Endodermal cell (in vitro differentiated cells): ENCODE data around the gene BCL2. TPM values are rescaled to one million over a fixed set of nuclear protein-coding genes. Genes with fewer than 3 reads are reported as not detected.

Source experiments
- DNase-seq: peaks from one replicate; pipeline ENCODE4 v3.0.0-alpha.2; 2017
- H3K27ac ChIP-seq: 2 replicates; pipeline ENCODE4 v1.5.1; 2013; ENCODE audit warnings: mild to moderate bottlenecking, low read depth, low read length, moderate library complexity
- H3K27me3 ChIP-seq: 2 replicates; pipeline ENCODE4 v1.6.1; 2013; ENCODE audit warnings: mild to moderate bottlenecking, low read length, moderate library complexity; ENCODE audit not compliant: insufficient read depth, control insufficient read depth, poor library complexity, severe bottlenecking
- H3K36me3 ChIP-seq: 2 replicates; pipeline ENCODE4 v1.7.0; 2013; ENCODE audit warnings: mild to moderate bottlenecking, low read length, moderate library complexity; ENCODE audit not compliant: control insufficient read depth, insufficient read depth
- H3K4me1 ChIP-seq: one replicate; pipeline ENCODE4 v1.7.0; 2013; ENCODE audit warnings: low read length; ENCODE audit not compliant: control insufficient read depth, insufficient read depth
- H3K4me3 ChIP-seq: 2 replicates; pipeline ENCODE4 v1.5.1; 2013; ENCODE audit warnings: mild to moderate bottlenecking, low read length, moderate library complexity
- H3K9ac ChIP-seq: 2 replicates; pipeline ENCODE4 v1.6.1; 2013; ENCODE audit warnings: mild to moderate bottlenecking, low read length, moderate library complexity; ENCODE audit not compliant: poor library complexity, severe bottlenecking; ENCODE audit errors: extremely low read depth
- H3K9me3 ChIP-seq: 2 replicates; pipeline ENCODE4 v1.6.1; 2013; ENCODE audit warnings: mild to moderate bottlenecking, low read length, moderate library complexity; ENCODE audit not compliant: control insufficient read depth
- H3K27ac Mint-ChIP-seq: 2 replicates; pipeline ENCODE4 v1.8.0; 2020; ENCODE audit warnings: mixed read lengths
- H3K27me3 Mint-ChIP-seq: 2 replicates; pipeline ENCODE4 v1.8.0; 2021; ENCODE audit warnings: mild to moderate bottlenecking, mixed read lengths; ENCODE audit not compliant: insufficient read depth
- H3K36me3 Mint-ChIP-seq: 2 replicates; pipeline ENCODE4 v1.8.0; 2020; ENCODE audit warnings: low read depth, mixed read lengths
- H3K4me1 Mint-ChIP-seq: 2 replicates; pipeline ENCODE4 v1.8.0; 2020; ENCODE audit warnings: mixed read lengths
- H3K4me3 Mint-ChIP-seq: 2 replicates; pipeline ENCODE4 v1.8.0; 2020; ENCODE audit warnings: mild to moderate bottlenecking, moderate library complexity, mixed read lengths
- H3K9me3 Mint-ChIP-seq: 2 replicates; pipeline ENCODE4 v1.8.0; 2020; ENCODE audit warnings: mild to moderate bottlenecking, mixed read lengths
- CTCF ChIP-seq: fragments of 200-600 bp; sonication (generic); conservative IDR thresholded peaks from 2 replicates; pipeline ENCODE4 v1.5.0; 2021; ENCODE audit warnings: antibody characterized with exemption, mild to moderate bottlenecking
- WGBS, 2 experiments: methylation state at CpG; one replicate each; pipeline versions ENCODE4 v1.1.5 to v1.1.7; 2013; ENCODE audit warnings: missing lambda C conversion rate in 2 of 2, mixed read lengths in 1 of 2; ENCODE audit not compliant: insufficient coverage in 1 of 2, insufficient read length in 1 of 2; 5-methylcytosine and 5-hydroxymethylcytosine counted together
- total RNA-seq, 2 donors: library from RNA; stranded (reverse); fragmentation: NEBNext Ultra II Directional in 1 of 2; extraction: Animal tissue kit (Norgen Biotek cat#: 25700) in 1 of 2; gene quantifications; 2 replicates in 1 of 2; 3 replicates in 1 of 2; pipeline ENCODE4 v1.2.1, GENCODE V29; 2021

The BCL2 gene
- total RNA-seq, 2 donors from 2014 or later: 1.4 to 2.3 TPM

GRCh38 chr18:63254716-63255399, 64.7 kb downstream of the BCL2 start:
- no peaks in the 10 kb centered on the region for H3K36me3 Mint-ChIP-seq
- H3K27ac Mint-ChIP-seq: no peak overlapping the region
- H3K9me3 ChIP-seq: no peaks in the 10 kb centered on the region
- H3K4me1 ChIP-seq: no peaks in the 10 kb centered on the region
- WGBS, 2 experiments: 82 to 84% methylated on average over 4 of the region's 4 CpGs
- no peak overlapping the region for H3K9ac ChIP-seq
- no peak for DNase-seq
- no peaks in the 10 kb centered on the region for H3K27me3 Mint-ChIP-seq
- H3K9me3 Mint-ChIP-seq: peaks cover 4% of the 10 kb centered on the region
- no peaks in the 10 kb centered on the region for H3K36me3 ChIP-seq
- H3K4me1 Mint-ChIP-seq: no peaks in the 10 kb centered on the region
- no peak overlapping the region for H3K27ac ChIP-seq
- no peaks in the 10 kb centered on the region for H3K27me3 ChIP-seq
- no peak overlapping the region for H3K4me3 ChIP-seq
- TF ChIP-seq CTCF: no peak
- H3K4me3 Mint-ChIP-seq: no peak overlapping the region

- Histone ChIP-seq H3K9me3 (no peaks in the 10 kb centered on the region), H3K9ac (no peak overlapping the region), H3K36me3 (no peaks in the 10 kb centered on the region), H3K27ac (no peak overlapping the region), H3K4me1 (no peaks in the 10 kb centered on the region), H3K27me3 (no peaks in the 10 kb centered on the region), H3K4me3 (no peak overlapping the region)
- Mint-ChIP-seq H3K27me3 (no peaks in the 10 kb centered on the region), H3K9me3 (peaks cover 4% of the 10 kb centered on the region), H3K27ac (no peak overlapping the region), H3K4me1 (no peaks in the 10 kb centered on the region), H3K36me3 (no peaks in the 10 kb centered on the region), H3K4me3 (no peak overlapping the region)
- TF ChIP-seq CTCF: no peak
- no peak for DNase-seq
- 79 to 89% methylated on average over 2 to 8 of the region's 10 CpGs for WGBS, 2 experiments
Measured at GRCh38 chr18:63253428-63254372, 65.9 kb downstream of the BCL2 start.

- no peak for DNase-seq
- Histone ChIP-seq H3K27me3 (no peaks in the 10 kb centered on the region), H3K4me1 (no peaks in the 10 kb centered on the region), H3K36me3 (no peaks in the 10 kb centered on the region), H3K27ac (no peak overlapping the region), H3K4me3 (no peak overlapping the region), H3K9me3 (no peaks in the 10 kb centered on the region), H3K9ac (no peak overlapping the region)
- H3K9me3 Mint-ChIP-seq: peaks cover 4% of the 10 kb centered on the region
- no peaks in the 10 kb centered on the region for H3K27me3 Mint-ChIP-seq
- no peaks in the 10 kb centered on the region for H3K4me1 Mint-ChIP-seq
- WGBS, 2 experiments: 95 to 96% methylated on average over 4 to 6 of the region's 6 CpGs
- no peak overlapping the region for H3K27ac Mint-ChIP-seq
- H3K4me3 Mint-ChIP-seq: no peak overlapping the region
- no peaks in the 10 kb centered on the region for H3K36me3 Mint-ChIP-seq
- no peak for TF ChIP-seq CTCF
Measured at GRCh38 chr18:63253014-63253413, 66.6 kb downstream of the BCL2 start.
